HUDEP-2 (cell line): ENCODE data around the gene ABI3BP.
A peak's percentile ranks its signal among the peaks of the same experiment; 100 is the strongest.

Experiments
- DNase-seq, 76 experiments: peaks; one replicate each; lab custom pipeline; 2025; ENCODE audit not compliant: unreplicated experiment in 76 of 76; lab: John Stamatoyannopoulos, UW

ABI3BP gene

GRCh38 chr3:100783619-100784018, 209.6 kb downstream of the ABI3BP start:
- no peak for DNase-seq

- DNase-seq = no peak
These were observed 210.3 kb downstream of the ABI3BP start for GRCh38 chr3:100782906-100783305.

DNA sequence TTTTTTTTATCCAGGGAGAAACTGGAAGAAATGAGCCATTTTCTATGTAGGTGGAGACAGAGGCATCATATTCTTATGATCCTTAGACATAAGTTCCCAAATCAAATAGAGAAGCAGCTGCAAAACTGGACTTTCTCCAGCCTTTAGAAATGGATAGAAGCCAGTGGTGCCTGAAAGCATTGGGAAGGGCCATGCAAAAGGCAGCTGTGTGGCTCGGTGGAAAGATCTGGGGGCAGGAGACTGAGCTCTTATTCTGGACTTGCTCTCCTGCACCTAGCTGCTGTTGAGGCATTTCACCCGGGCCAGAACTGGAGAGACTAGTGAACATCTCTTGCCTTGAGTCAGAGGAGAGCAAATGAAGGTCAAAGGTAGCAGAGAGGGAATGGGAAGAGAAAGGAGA, 210.9 kb downstream of the ABI3BP start:
- DNase-seq = no peak

- DNase-seq = no peak
These were observed 211.9 kb downstream of the ABI3BP start for GRCh38 chr3:100781301-100781700.

GRCh38 chr3:100780071-100780622, 213.1 kb downstream of the ABI3BP start:
- no peak for DNase-seq

DNA sequence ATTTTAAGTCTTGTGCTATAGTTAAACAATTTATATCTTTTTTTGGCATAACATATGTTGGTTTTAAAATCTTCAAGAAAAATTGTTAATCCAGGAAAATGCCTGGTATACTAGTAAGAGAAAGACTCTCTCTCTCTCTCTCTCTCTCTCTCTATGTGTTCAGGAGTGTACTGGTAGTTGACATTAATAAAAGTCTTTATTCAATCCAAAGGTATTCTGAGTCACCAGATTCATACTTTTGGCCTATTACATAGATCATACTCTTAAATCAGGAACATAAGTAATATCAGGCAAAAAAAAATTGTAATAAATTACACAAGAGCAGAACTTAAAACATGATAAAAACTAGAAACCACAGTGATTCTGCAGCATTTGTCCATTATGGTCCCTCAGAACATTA, 213.7 kb downstream of the ABI3BP start:
- no peak for DNase-seq

- no peak for DNase-seq
These were observed 215.9 kb downstream of the ABI3BP start for GRCh38 chr3:100777271-100777670.

DNA sequence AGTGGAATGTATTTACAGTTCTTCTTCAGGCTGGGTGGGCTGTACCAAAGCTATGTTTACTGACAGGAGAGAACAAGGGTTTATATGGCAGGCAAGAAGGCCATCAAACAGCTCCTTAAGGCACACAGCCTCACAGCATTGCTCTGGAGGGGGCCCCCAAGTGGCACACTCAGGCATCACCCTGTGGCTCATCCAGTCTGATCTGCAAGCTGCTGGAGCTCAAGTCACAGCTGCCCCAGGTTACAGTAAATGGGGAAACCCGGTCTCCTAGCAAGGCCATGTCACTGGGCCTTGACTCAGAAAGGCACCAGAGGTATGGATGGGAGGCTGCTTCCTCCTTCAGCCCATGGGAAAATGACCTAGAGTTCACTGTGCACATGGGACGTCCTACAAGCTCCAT, 216.5 kb downstream of the ABI3BP start:
- DNase-seq = no peak

GRCh38 chr3:100776097-100776729, 217.0 kb downstream of the ABI3BP start:
- DNase-seq = no peak

- no peak for DNase-seq
These were observed 217.6 kb downstream of the ABI3BP start for GRCh38 chr3:100775669-100776068.

- DNase-seq = no peak
These were observed 218.0 kb downstream of the ABI3BP start for GRCh38 chr3:100775226-100775625.

DNA sequence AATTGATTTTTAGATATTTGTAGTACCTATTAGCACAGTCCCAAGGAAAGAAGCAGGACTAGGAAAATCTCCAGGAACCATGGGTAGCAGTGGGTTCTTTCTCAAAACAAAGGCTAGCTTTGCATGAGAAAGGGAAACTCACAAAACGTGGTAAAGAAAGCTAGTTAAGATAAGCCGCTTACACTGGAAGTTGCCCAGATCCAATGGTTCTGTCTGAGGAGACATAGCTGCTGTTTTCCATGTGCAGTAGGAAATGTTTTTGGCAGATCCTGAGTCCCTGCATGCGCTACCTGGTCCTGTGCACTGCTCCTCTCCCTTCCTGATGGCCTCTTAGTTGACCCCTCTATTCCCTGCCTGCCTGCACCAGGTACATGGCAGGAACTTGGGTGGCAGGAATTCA, 223.5 kb downstream of the ABI3BP start:
- DNase-seq = no peak

DNA sequence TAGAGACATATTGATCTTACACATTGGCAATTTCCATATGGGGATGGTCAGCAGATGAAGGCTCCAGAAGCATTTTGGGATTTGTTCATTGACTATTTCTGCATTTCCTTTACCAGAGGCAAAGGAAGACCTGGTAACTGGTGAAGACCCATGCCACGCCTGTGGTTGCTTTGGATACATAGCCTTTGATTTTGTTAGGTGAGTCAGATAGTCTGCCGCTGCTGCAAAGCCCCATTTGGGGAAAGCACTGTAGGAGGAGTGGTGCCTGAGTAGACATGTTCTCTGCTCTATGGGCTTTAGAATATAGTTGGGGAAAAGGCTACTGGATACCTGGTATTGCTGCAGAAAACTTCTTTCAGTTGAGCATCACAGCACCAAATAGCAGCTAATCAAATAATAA, 227.2 kb downstream of the ABI3BP start:
- DNase-seq = no peak

- DNase-seq = no peak
These were observed 227.7 kb downstream of the ABI3BP start for GRCh38 chr3:100765437-100765975.

GRCh38 chr3:100761951-100762350, 231.3 kb downstream of the ABI3BP start:
- no peak for DNase-seq

- DNase-seq = no peak
These were observed 231.8 kb downstream of the ABI3BP start for GRCh38 chr3:100761211-100761942.

GRCh38 chr3:100760377-100760776, 232.8 kb downstream of the ABI3BP start:
- DNase-seq = no peak

- no peak for DNase-seq
These were observed 233.3 kb downstream of the ABI3BP start for GRCh38 chr3:100759950-100760349.

GRCh38 chr3:100759159-100759558, 234.1 kb downstream of the ABI3BP start:
- DNase-seq = peak in 16 of 76 experiments; percentile 3 to 49 (median 18)

- no peak for DNase-seq
These were observed 236.8 kb downstream of the ABI3BP start for GRCh38 chr3:100756441-100756840.

- DNase-seq = no peak
These were observed 238.5 kb downstream of the ABI3BP start for GRCh38 chr3:100754563-100755334.
